ENCODE measurements around the gene TMEM18.

TMEM18 gene

GRCh38 chr2:673615-674320 lies 3.4 kb downstream of the TMEM18 start:
- in situ Hi-C loops (cut with MboI; ENCODE audit: low sequenced_read_pairs), result no loop called here

- in situ Hi-C loops (cut with MboI; ENCODE audit: low sequenced_read_pairs), result no loop called here
Observed at GRCh38 chr2:673016-673415, 4.2 kb downstream of the TMEM18 start.

DNA sequence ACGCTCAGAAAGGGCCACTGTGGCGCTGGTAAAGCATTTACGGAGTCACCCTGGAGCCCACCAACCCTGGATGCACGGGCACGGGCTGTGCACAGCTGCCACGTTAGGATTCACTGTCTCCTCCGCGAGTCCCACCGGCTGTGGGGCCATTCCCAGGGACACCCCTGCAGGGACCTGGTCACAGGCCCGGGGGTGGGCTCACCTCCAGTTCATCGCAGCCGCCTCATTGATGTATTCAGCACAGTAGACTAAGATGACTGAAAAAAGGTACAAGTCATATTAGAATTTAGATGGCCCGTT lies 4.7 kb downstream of the TMEM18 start:
- in situ Hi-C loops (cut with MboI; ENCODE audit: low sequenced_read_pairs), result no loop called here

GRCh38 chr2:671787-672605 lies 5.2 kb downstream of the TMEM18 start:
- in situ Hi-C loops (cut with MboI; ENCODE audit: low sequenced_read_pairs), result no loop called here

GRCh38 chr2:671072-671471 lies 6.1 kb downstream of the TMEM18 start:
- in situ Hi-C loops (cut with MboI; ENCODE audit: low sequenced_read_pairs), result no loop called here

GRCh38 chr2:670637-671036 lies 6.6 kb downstream of the TMEM18 start:
- in situ Hi-C loops (cut with MboI; ENCODE audit: low sequenced_read_pairs), result no loop called here

DNA sequence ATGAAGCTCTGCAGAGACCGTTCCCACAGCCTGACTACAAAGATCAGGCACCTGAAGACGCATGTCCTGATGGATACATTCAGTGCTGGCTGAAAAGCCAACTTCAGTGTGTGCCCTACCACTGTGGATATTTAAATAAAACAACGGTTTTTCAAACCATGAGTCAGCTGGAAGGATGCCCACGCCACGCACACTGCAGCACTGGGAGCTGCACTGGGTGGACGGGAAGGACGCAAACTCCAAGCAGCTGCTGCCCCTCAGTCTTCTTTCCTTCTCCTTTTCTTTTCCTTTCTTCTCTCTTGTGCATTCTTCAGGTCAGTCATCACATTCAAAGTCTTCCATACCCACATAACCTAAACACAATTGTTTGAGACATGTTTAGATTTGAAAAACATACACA lies 7.9 kb downstream of the TMEM18 start:
- in situ Hi-C loops (cut with MboI; ENCODE audit: low sequenced_read_pairs), result no loop called here

DNA sequence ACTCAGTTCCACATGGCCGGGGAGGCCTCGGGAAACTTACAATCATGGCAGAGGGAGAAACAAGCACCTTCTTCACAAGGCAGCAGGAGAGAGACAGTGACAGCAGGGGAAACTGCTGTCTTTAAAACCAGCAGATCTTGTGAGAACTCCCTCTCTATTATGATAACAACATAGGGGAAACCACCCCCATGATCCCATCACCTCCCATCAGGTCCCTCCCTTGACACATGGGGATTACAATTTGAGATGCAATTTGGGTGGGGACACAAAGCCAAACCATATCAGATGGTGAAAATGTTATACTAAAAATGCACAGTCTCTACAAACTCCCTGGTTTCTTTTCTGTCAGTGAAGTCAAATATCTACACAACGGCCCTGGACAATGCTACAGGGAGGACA lies 9.2 kb downstream of the TMEM18 start:
- in situ Hi-C loops (cut with MboI; ENCODE audit: low sequenced_read_pairs), result no loop called here

- in situ Hi-C loops (cut with MboI; ENCODE audit: low sequenced_read_pairs), result no loop called here
Observed at GRCh38 chr2:667332-667999, 9.7 kb downstream of the TMEM18 start.

DNA sequence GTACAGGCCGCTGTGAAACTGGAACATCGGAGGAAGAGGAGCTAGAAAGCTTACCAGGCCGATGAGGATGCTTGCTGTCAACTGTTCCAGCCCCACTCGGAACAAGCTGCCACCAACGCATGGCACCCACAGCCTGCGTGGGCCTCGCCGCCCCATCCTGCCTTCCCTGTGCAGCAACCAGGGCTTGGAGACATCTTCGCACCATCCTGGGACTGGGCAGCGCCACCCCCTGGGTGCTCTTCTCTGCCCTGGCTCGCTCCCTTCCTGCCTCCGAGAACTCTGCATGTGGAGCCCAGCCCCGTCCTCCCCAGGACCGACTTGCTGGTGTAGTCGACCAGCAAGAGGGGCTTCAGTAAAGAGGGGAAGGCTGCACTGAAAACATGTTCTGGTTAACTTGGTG lies 10.8 kb downstream of the TMEM18 start:
- in situ Hi-C loops (cut with MboI; ENCODE audit: low sequenced_read_pairs), result no loop called here

DNA sequence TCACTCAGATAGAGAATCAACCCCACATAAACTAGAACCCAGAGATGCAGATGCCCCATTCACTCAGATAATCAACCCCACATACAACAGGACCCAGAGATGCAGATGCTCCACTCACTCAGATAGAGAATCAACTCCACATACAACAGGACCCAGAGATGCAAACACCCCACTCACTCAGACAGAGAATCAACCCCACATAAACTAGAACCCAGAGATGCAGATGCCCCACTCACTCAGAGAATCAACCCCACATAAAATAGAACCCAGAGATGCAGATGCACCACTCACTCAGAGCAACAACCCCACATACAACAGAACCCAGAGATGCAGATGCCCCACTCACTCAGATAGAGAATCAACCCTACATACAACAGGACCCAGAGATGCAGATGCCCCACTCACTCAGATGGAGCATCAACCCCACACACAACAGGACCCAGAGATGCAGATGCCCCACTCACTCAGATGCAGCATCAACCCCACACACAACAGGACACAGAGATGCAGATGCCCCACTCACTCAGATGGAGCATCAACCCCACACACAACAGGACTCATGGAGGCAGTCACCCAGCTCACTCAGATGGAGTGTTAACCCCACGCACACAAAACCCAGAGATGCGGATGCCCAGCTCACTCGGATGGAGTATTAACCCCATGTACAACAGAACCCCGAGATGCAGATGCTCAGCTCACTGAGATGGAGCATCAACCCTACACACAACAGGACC lies 11.7 kb downstream of the TMEM18 start:
- in situ Hi-C loops (cut with MboI; ENCODE audit: low sequenced_read_pairs), result no loop called here

DNA sequence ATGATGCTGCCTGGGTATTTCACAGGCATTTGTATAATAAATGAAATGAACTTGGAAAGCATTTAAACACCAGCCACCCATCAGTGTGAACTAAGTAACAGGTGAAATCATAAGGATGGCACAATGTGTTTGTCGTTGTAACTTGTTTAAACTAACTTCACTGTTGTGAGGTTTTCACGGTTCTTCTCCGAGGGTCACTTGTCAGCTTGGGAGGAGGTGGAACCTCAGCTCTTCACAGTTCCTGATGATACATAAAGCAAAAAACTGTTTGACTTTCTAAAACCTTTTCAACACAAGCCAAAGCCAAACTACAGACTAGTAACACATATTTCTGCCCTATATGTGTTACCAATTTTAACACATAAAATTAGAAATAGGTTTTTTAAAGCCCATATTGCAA lies 13.1 kb downstream of the TMEM18 start:
- in situ Hi-C loops (cut with MboI; ENCODE audit: low sequenced_read_pairs), result no loop called here

- in situ Hi-C loops (cut with MboI; ENCODE audit: low sequenced_read_pairs), result no loop called here
Observed at GRCh38 chr2:663221-663620, 14.0 kb downstream of the TMEM18 start.

DNA sequence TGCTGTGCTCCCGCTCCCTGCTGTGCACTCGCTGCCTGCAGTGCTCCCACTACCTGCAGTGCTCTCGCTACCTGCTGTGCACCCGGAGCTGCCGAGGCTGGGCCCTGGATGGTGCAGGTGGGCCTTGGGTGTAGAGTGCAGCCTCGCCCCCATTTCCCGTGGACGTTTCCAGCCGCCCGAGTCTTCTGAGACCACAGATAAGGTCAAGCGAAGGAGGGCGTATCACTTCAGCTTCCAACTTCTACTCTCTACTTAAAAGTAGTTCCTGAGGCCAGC lies 15.9 kb downstream of the TMEM18 start:
- in situ Hi-C loops (cut with MboI; ENCODE audit: low sequenced_read_pairs), result no loop called here

DNA sequence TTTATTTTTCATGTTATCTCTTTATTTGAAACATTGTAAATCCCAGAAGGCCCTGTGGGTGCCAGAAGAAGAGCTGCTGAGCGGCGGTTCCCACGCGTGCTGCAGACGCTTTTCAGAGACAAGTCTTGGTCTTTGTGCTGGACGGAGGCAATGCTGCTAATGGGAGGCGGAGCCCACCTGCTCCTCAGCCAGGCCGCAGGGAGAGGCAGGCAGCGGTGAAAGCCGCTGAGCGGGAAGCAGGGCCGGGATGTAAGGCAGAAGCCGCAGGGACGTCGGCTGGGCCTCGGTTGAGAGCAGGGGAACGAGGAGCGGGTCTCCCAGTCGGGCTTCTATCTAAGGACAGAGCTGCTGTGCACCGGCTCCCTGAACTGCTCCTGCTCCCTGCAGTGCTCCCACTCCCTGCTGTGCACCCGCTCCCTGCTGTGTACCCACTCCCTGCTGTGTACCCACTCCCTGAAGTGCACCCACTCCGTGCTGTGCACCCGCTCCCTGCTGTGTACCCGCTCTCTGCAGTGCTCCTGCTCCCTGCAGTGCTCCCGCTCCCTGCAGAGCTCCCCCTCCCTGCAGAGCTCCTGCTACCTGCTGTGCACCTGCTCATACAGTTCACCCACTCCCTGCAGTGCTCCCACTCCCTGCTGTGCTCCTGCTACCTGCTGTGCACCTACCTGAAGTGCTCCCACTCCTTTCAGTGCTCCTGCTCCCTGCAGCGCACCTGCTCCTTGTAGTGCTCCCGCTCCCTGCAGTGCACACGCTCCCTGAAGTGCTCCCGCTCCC lies 16.4 kb downstream of the TMEM18 start:
- in situ Hi-C loops (cut with MboI; ENCODE audit: low sequenced_read_pairs), result no loop called here

DNA sequence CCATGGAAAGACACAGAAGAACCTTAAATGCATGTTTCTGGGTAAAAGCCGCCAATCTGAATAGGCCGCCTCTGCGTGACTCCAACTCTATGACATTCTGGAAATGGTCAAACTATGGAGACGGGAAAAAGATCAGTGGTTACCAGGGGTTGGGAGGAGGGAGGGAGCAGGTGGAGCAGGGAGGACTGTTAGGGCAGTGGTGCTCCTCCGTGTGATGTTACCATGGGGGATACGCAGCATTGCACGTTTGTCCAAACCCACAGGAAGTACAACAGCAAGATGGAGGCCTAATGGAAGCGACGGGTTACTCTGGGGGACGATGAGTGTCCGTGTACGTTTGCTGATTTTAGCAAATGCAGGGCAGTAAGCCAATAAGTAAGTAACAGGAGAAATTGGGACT lies 17.2 kb downstream of the TMEM18 start:
- in situ Hi-C loops (cut with MboI; ENCODE audit: low sequenced_read_pairs), result no loop called here

GRCh38 chr2:658426-658825 lies 18.8 kb downstream of the TMEM18 start:
- in situ Hi-C loops (cut with MboI; ENCODE audit: low sequenced_read_pairs), result no loop called here

DNA sequence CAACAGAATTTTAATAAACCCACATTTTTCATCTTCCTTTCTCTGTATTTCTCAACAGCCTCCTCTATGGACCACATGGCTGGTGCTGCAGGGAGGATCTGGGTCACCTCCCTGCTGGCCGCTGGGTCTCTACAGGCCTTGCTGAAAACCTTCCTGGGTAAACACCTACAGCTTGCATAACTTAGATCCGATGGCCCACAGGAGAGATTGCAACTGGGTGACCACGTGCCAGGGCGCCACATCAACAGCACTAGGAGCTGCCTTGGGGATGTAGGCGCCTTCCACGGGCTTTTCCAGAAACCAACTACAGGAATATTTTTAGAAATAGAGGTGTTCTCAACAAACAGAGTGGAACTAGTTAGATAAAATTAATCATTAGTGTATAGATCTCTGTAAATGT lies 19.4 kb downstream of the TMEM18 start:
- in situ Hi-C loops (cut with MboI; ENCODE audit: low sequenced_read_pairs), result no loop called here

GRCh38 chr2:656676-657075 lies 20.5 kb downstream of the TMEM18 start:
- in situ Hi-C loops (cut with MboI; ENCODE audit: low sequenced_read_pairs), result no loop called here

GRCh38 chr2:655626-656025 lies 21.6 kb downstream of the TMEM18 start:
- in situ Hi-C loops (cut with MboI; ENCODE audit: low sequenced_read_pairs), result no loop called here

- in situ Hi-C loops (cut with MboI; ENCODE audit: low sequenced_read_pairs), result no loop called here
Observed at GRCh38 chr2:654896-655295, 22.3 kb downstream of the TMEM18 start.
